ENCODE data around the gene CHD3.
A peak's percentile ranks its signal among the peaks of the same experiment; 100 is the strongest.

CHD3 gene

GRCh38 chr17:7846063-7846735, 42.4 kb upstream of the CHD3 start:
- TF ChIP-seq, protein P1, sequence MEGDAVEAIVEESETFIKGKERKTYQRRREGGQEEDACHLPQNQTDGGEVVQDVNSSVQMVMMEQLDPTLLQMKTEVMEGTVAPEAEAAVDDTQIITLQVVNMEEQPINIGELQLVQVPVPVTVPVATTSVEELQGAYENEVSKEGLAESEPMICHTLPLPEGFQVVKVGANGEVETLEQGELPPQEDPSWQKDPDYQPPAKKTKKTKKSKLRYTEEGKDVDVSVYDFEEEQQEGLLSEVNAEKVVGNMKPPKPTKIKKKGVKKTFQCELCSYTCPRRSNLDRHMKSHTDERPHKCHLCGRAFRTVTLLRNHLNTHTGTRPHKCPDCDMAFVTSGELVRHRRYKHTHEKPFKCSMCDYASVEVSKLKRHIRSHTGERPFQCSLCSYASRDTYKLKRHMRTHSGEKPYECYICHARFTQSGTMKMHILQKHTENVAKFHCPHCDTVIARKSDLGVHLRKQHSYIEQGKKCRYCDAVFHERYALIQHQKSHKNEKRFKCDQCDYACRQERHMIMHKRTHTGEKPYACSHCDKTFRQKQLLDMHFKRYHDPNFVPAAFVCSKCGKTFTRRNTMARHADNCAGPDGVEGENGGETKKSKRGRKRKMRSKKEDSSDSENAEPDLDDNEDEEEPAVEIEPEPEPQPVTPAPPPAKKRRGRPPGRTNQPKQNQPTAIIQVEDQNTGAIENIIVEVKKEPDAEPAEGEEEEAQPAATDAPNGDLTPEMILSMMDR (IDR thresholded peaks at IDR 0.05), result no peak
- H3K27ac ChIP-seq, result peak overlapping the region in 1 of 2 donors; percentile 93
- H3K4me3 ChIP-seq, result no peak overlapping the region
- peak; percentile 75 for DNase-seq (ENCODE audit: low spot score)

- Histone ChIP-seq H3K4me3 (no peak overlapping the region), H3K27ac (no peak overlapping the region)
- DNase-seq (ENCODE audit: low spot score), result peak; percentile 71
- TF ChIP-seq, protein P1 (IDR thresholded peaks at IDR 0.05), result no peak
Observed at GRCh38 chr17:7846765-7847661, 41.6 kb upstream of the CHD3 start.

GRCh38 chr17:7848131-7848579, 40.4 kb upstream of the CHD3 start:
- TF ChIP-seq, protein P1 (IDR thresholded peaks at IDR 0.05), result no peak
- no peak overlapping the region for H3K4me3 ChIP-seq
- DNase-seq (ENCODE audit: low spot score), result no peak
- H3K27ac ChIP-seq, result no peak overlapping the region

- Histone ChIP-seq H3K4me3 (no peak overlapping the region), H3K27ac (no peak overlapping the region)
- no peak for DNase-seq (ENCODE audit: low spot score)
- TF ChIP-seq, protein P1 (IDR thresholded peaks at IDR 0.05), result no peak
Observed at GRCh38 chr17:7848739-7849129, 39.9 kb upstream of the CHD3 start.

DNA sequence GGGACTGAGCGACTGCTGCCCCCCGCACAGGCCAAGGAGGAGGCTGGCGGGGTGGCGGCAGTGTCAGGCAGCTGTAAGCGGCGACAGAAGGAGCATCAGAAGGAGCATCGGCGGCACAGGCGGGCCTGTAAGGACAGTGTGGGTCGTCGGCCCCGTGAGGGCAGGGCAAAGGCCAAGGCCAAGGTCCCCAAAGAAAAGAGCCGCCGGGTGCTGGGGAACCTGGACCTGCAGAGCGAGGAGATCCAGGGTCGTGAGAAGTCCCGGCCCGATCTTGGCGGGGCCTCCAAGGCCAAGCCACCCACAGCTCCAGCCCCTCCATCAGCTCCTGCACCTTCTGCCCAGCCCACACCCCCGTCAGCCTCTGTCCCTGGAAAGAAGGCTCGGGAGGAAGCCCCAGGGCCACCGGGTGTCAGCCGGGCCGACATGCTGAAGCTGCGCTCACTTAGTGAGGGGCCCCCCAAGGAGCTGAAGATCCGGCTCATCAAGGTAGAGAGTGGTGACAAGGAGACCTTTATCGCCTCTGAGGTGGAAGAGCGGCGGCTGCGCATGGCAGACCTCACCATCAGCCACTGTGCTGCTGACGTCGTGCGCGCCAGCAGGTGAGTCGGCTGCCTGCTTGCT, 39.3 kb upstream of the CHD3 start:
- TF ChIP-seq, protein P1 (IDR thresholded peaks at IDR 0.05), result no peak
- no peak overlapping the region for H3K27ac ChIP-seq
- DNase-seq (ENCODE audit: low spot score), result no peak
- H3K4me3 ChIP-seq, result no peak overlapping the region

GRCh38 chr17:7849751-7850504, 38.7 kb upstream of the CHD3 start:
- H3K4me3 ChIP-seq, result no peak overlapping the region
- TF ChIP-seq, protein P1 (IDR thresholded peaks at IDR 0.05), result no peak
- no peak for DNase-seq (ENCODE audit: low spot score)
- H3K27ac ChIP-seq, result no peak overlapping the region

All from coronary artery (tissue), 2 donors.